HL-60 (cell line): ENCODE measurements around the gene KRT6C.

Source experiments
- GABPA ChIP-seq: IDR thresholded peaks from 2 replicates; pipeline ENCODE4 v1.6.1; 2012; ENCODE audit warnings: low read depth
- POLR2AphosphoS5 ChIP-seq: IDR thresholded peaks from 2 replicates; pipeline ENCODE4 v1.6.1; 2012; ENCODE audit warnings: low read depth
- TF ChIP-seq, protein P1 (sequence below): IDR thresholded peaks from 2 replicates; pipeline ENCODE4 v1.6.1; 2012; ENCODE audit warnings: low read depth; ENCODE audit not compliant: insufficient replicate concordance
- TF ChIP-seq, protein P2 (sequence below): IDR thresholded peaks from one replicate; pipeline ENCODE4 v1.5.1; 2011; ENCODE audit warnings: low read length, control low read depth, inconsistent platforms; ENCODE audit not compliant: insufficient read depth

DNA sequence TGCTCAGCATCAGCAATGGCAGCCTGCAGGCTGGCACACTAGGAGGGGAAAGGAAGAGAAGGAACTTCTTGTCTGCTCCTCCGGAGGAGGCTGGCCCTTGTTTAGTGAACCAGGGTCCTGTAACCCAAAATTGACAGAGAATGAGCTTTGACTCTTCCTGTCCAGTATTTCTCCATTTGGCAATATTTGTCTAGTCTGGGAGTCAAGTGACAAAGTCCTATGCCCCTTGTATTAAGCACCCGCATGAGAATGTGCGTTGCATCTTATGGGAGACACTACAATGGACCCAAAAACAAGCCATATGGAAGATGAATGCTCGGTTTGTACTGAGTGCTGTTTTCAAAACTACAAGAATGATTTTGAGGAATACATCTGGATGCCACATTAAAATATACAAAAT is 3.8 kb downstream of the KRT6C start:
- TF ChIP-seq, protein P1, sequence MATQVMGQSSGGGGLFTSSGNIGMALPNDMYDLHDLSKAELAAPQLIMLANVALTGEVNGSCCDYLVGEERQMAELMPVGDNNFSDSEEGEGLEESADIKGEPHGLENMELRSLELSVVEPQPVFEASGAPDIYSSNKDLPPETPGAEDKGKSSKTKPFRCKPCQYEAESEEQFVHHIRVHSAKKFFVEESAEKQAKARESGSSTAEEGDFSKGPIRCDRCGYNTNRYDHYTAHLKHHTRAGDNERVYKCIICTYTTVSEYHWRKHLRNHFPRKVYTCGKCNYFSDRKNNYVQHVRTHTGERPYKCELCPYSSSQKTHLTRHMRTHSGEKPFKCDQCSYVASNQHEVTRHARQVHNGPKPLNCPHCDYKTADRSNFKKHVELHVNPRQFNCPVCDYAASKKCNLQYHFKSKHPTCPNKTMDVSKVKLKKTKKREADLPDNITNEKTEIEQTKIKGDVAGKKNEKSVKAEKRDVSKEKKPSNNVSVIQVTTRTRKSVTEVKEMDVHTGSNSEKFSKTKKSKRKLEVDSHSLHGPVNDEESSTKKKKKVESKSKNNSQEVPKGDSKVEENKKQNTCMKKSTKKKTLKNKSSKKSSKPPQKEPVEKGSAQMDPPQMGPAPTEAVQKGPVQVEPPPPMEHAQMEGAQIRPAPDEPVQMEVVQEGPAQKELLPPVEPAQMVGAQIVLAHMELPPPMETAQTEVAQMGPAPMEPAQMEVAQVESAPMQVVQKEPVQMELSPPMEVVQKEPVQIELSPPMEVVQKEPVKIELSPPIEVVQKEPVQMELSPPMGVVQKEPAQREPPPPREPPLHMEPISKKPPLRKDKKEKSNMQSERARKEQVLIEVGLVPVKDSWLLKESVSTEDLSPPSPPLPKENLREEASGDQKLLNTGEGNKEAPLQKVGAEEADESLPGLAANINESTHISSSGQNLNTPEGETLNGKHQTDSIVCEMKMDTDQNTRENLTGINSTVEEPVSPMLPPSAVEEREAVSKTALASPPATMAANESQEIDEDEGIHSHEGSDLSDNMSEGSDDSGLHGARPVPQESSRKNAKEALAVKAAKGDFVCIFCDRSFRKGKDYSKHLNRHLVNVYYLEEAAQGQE, result no peak
- TF ChIP-seq, protein P2, sequence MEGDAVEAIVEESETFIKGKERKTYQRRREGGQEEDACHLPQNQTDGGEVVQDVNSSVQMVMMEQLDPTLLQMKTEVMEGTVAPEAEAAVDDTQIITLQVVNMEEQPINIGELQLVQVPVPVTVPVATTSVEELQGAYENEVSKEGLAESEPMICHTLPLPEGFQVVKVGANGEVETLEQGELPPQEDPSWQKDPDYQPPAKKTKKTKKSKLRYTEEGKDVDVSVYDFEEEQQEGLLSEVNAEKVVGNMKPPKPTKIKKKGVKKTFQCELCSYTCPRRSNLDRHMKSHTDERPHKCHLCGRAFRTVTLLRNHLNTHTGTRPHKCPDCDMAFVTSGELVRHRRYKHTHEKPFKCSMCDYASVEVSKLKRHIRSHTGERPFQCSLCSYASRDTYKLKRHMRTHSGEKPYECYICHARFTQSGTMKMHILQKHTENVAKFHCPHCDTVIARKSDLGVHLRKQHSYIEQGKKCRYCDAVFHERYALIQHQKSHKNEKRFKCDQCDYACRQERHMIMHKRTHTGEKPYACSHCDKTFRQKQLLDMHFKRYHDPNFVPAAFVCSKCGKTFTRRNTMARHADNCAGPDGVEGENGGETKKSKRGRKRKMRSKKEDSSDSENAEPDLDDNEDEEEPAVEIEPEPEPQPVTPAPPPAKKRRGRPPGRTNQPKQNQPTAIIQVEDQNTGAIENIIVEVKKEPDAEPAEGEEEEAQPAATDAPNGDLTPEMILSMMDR, result no peak
- TF ChIP-seq POLR2AphosphoS5 (no peak), GABPA (no peak)
